Central memory CD8-positive, alpha-beta T cell (primary cell): Measurements from ENCODE around the gene NUP35.
A peak's percentile ranks its signal among the peaks of the same experiment; 100 is the strongest.

Experiments used
- ATAC-seq: fragments of 150-1000 bp; cut with Tn5 transposase; replicated peaks from 2 replicates; pipeline ENCODE4 v1.10.0; 2022; ENCODE audit warnings: mild to moderate bottlenecking, moderate FRiP score, moderate number of reproducible peaks; ENCODE audit not compliant: poor library complexity, severe bottlenecking; ENCODE audit errors: extremely low read depth
- DNase-seq, 2 donors: peaks; one replicate each; pipeline ENCODE4 v3.0.0; 2021; ENCODE audit warnings: low spot score in 2 of 2
- H3K27ac Mint-ChIP-seq: one replicate; pipeline ENCODE4 v1.8.0; 2022; ENCODE audit warnings: low read depth, mild to moderate bottlenecking, moderate library complexity, mixed read lengths
- H3K27me3 Mint-ChIP-seq: one replicate; pipeline ENCODE4 v1.8.0; 2022; ENCODE audit warnings: mixed read lengths
- H3K36me3 Mint-ChIP-seq: one replicate; pipeline ENCODE4 v1.8.0; 2022; ENCODE audit warnings: mild to moderate bottlenecking, moderate library complexity, mixed read lengths; ENCODE audit not compliant: insufficient read depth
- H3K4me1 Mint-ChIP-seq: one replicate; pipeline ENCODE4 v1.8.0; 2022; ENCODE audit warnings: mixed read lengths
- H3K4me3 Mint-ChIP-seq: one replicate; pipeline ENCODE4 v1.8.0; 2022; ENCODE audit warnings: mild to moderate bottlenecking, moderate library complexity, mixed read lengths
- H3K9me3 Mint-ChIP-seq: one replicate; pipeline ENCODE4 v1.8.0; 2022; ENCODE audit warnings: mixed read lengths

Gene NUP35

GRCh38 chr2:183124222-183124956 is at the start of gene NUP35:
TSS of gene NUP35 (plus strand) at chr2:183124443. CDS start at chr2:183124458, 15 bp downstream.
- Mint-ChIP-seq H3K9me3 (no peaks in the 10 kb centered on the region), H3K36me3 (peaks cover 11% of the 10 kb centered on the region), H3K27ac (peak within 1 kb of the TSS; percentile 91), H3K27me3 (peaks cover 31% of the 10 kb centered on the region), H3K4me3 (peak within 1 kb of the TSS; percentile 88), H3K4me1 (peaks cover 22% of the 10 kb centered on the region)
- peak; percentile 75 to 87 for DNase-seq
- ATAC-seq: peak; percentile 93

- no peaks in the 10 kb centered on the region for H3K27me3 Mint-ChIP-seq
Measured at GRCh38 chr2:183078163-183078463, 46.1 kb upstream of the NUP35 start.

GRCh38 chr2:183078464-183079138 is 45.6 kb upstream of the NUP35 start, which contains the start of gene DUSP19:
TSS of gene DUSP19 (plus strand) at chr2:183078747. CDS start at chr2:183078934, 187 bp downstream.
- Mint-ChIP-seq H3K4me3 (peak within 1 kb of the TSS; percentile 94), H3K9me3 (no peaks in the 10 kb centered on the region), H3K4me1 (peaks cover 6% of the 10 kb centered on the region), H3K27ac (peak within 1 kb of the TSS; percentile 75), H3K27me3 (no peaks in the 10 kb centered on the region), H3K36me3 (peaks cover 2% of the 10 kb centered on the region)
- ATAC-seq (peak; percentile 66), DNase-seq (peak; percentile 70 to 73)

More at GRCh38 chr2:183078163-183078463, 46.1 kb upstream of the NUP35 start:
- peaks cover 2% of the 10 kb centered on the region for H3K36me3 Mint-ChIP-seq
- H3K9me3 Mint-ChIP-seq: no peaks in the 10 kb centered on the region
- DNase-seq: no peak
- H3K4me1 Mint-ChIP-seq: peaks cover 6% of the 10 kb centered on the region
- peak overlapping the region; percentile 94 for H3K4me3 Mint-ChIP-seq
- H3K27ac Mint-ChIP-seq: peak overlapping the region; percentile 75
- peak; percentile 37 for ATAC-seq

GRCh38 chr2:183079139-183079775 is 45.0 kb upstream of the NUP35 start:
- no peaks in the 10 kb centered on the region for H3K9me3 Mint-ChIP-seq
- H3K27ac Mint-ChIP-seq: peak overlapping the region; percentile 75
- H3K4me1 Mint-ChIP-seq: peaks cover 6% of the 10 kb centered on the region
- ATAC-seq: peak; percentile 37
- DNase-seq: no peak
- H3K27me3 Mint-ChIP-seq: no peaks in the 10 kb centered on the region
- H3K36me3 Mint-ChIP-seq: peaks cover 2% of the 10 kb centered on the region
- peak overlapping the region; percentile 94 for H3K4me3 Mint-ChIP-seq

- H3K36me3 Mint-ChIP-seq: peaks cover 2% of the 10 kb centered on the region
- peaks cover 6% of the 10 kb centered on the region for H3K4me1 Mint-ChIP-seq
- H3K27me3 Mint-ChIP-seq: no peaks in the 10 kb centered on the region
- no peak overlapping the region for H3K27ac Mint-ChIP-seq
- ATAC-seq (no peak), DNase-seq (no peak)
- H3K4me3 Mint-ChIP-seq: no peak overlapping the region
- H3K9me3 Mint-ChIP-seq: no peaks in the 10 kb centered on the region
Measured at GRCh38 chr2:183081911-183082310, 42.3 kb upstream of the NUP35 start.

- Mint-ChIP-seq H3K9me3 (no peaks in the 10 kb centered on the region), H3K27me3 (no peaks in the 10 kb centered on the region), H3K27ac (no peak overlapping the region), H3K4me1 (no peaks in the 10 kb centered on the region), H3K4me3 (no peak overlapping the region), H3K36me3 (peaks cover 2% of the 10 kb centered on the region)
- ATAC-seq (no peak), DNase-seq (no peak)
Measured at GRCh38 chr2:183088061-183088460, 36.2 kb upstream of the NUP35 start.

GRCh38 chr2:183089192-183089851 is 34.9 kb upstream of the NUP35 start:
- no peaks in the 10 kb centered on the region for H3K9me3 Mint-ChIP-seq
- H3K27ac Mint-ChIP-seq: no peak overlapping the region
- DNase-seq (no peak), ATAC-seq (no peak)
- H3K4me1 Mint-ChIP-seq: no peaks in the 10 kb centered on the region
- H3K36me3 Mint-ChIP-seq: peaks cover 2% of the 10 kb centered on the region
- H3K27me3 Mint-ChIP-seq: no peaks in the 10 kb centered on the region
- no peak overlapping the region for H3K4me3 Mint-ChIP-seq

- H3K27me3 Mint-ChIP-seq: no peaks in the 10 kb centered on the region
- no peak overlapping the region for H3K27ac Mint-ChIP-seq
- DNase-seq (no peak), ATAC-seq (no peak)
- no peaks in the 10 kb centered on the region for H3K9me3 Mint-ChIP-seq
- no peak overlapping the region for H3K4me3 Mint-ChIP-seq
- H3K36me3 Mint-ChIP-seq: peaks cover 3% of the 10 kb centered on the region
- H3K4me1 Mint-ChIP-seq: no peaks in the 10 kb centered on the region
Measured at GRCh38 chr2:183091318-183091953, 32.8 kb upstream of the NUP35 start.

- no peaks in the 10 kb centered on the region for H3K4me1 Mint-ChIP-seq
- H3K4me3 Mint-ChIP-seq: no peak overlapping the region
- no peak for DNase-seq
- H3K9me3 Mint-ChIP-seq: no peaks in the 10 kb centered on the region
- peaks cover 4% of the 10 kb centered on the region for H3K36me3 Mint-ChIP-seq
- ATAC-seq: no peak
- H3K27ac Mint-ChIP-seq: no peak overlapping the region
- no peaks in the 10 kb centered on the region for H3K27me3 Mint-ChIP-seq
Measured at GRCh38 chr2:183091954-183092345, 32.3 kb upstream of the NUP35 start.

GRCh38 chr2:183093857-183094657 is 30.2 kb upstream of the NUP35 start:
- Mint-ChIP-seq H3K4me3 (no peak overlapping the region), H3K27me3 (no peaks in the 10 kb centered on the region), H3K9me3 (no peaks in the 10 kb centered on the region), H3K27ac (no peak overlapping the region), H3K36me3 (peaks cover 2% of the 10 kb centered on the region), H3K4me1 (no peaks in the 10 kb centered on the region)
- DNase-seq (no peak), ATAC-seq (no peak)

- no peak overlapping the region for H3K4me3 Mint-ChIP-seq
- no peaks in the 10 kb centered on the region for H3K4me1 Mint-ChIP-seq
- peaks cover 23% of the 10 kb centered on the region for H3K27me3 Mint-ChIP-seq
- no peak overlapping the region for H3K27ac Mint-ChIP-seq
- no peak for ATAC-seq
- no peaks in the 10 kb centered on the region for H3K9me3 Mint-ChIP-seq
- H3K36me3 Mint-ChIP-seq: no peaks in the 10 kb centered on the region
- DNase-seq: no peak
Measured at GRCh38 chr2:183105402-183106134, 18.7 kb upstream of the NUP35 start.
